SK-N-SH (cell line): ENCODE measurements around the gene TTC31. TPM values are rescaled to one million over a fixed set of nuclear protein-coding genes. Genes with fewer than 3 reads are reported as not detected.

Experiments
- CTCF ChIA-PET: fragments of 300-600, 350-600 bp; formaldehyde crosslinking; extraction: SDS; loops from one replicate; lab custom pipeline; 2021; lab: Yijun Ruan, JAX
- POLR2A ChIA-PET: fragments of 350-600 bp; sonication (Branson Sonifier 250); formaldehyde crosslinking; extraction: SDS; loops from one replicate; lab custom pipeline; 2020; ENCODE audit warnings: antibody characterized with exemption, inconsistent platforms; lab: Yijun Ruan, JAX
- DNase-seq: peaks from one replicate; pipeline ENCODE4 v3.0.0; 2012
- H2AFZ ChIP-seq: fragments of 200-600 bp; sonication (generic); 2 replicates; pipeline ENCODE4 v1.8.1; 2016; ENCODE audit warnings: antibody characterized with exemption, mild to moderate bottlenecking, low read depth
- H3F3A ChIP-seq: fragments of 200-600 bp; sonication (generic); replicated peaks from 2 replicates; pipeline ENCODE3; 2016; ENCODE audit warnings: antibody characterized with exemption, mild to moderate bottlenecking; ENCODE audit not compliant: insufficient read depth
- H3K27ac ChIP-seq, 2 experiments: fragments of 200-500 bp in 1 of 2; fragments of 200-600 bp in 1 of 2; sonication (Bioruptor generic) in 1 of 2; sonication (generic), shearing (Covaris generic) in 1 of 2; 2 replicates each; pipeline versions ENCODE4 v1.5.1 to v1.6.1; 2014 to 2016; ENCODE audit warnings: low read depth in 2 of 2, inconsistent platforms in 1 of 2, low read length in 1 of 2, mild to moderate bottlenecking in 1 of 2, mixed read lengths in 1 of 2
- H3K27me3 ChIP-seq: fragments of 200-600 bp; sonication (generic), shearing (Covaris generic); 2 replicates; pipeline ENCODE4 v1.6.1; 2016; ENCODE audit warnings: mixed run types; ENCODE audit not compliant: insufficient read depth
- H3K36me3 ChIP-seq, 2 experiments: fragments of 200-500 bp in 1 of 2; fragments of 200-600 bp in 1 of 2; sonication (Bioruptor generic) in 1 of 2; sonication (generic) in 1 of 2; replicated peaks in 1 of 2; 2 replicates each; pipeline versions ENCODE3 to v1.5.1; 2014 to 2016; ENCODE audit warnings: low read length in 1 of 2, mild to moderate bottlenecking in 1 of 2; ENCODE audit not compliant: insufficient read depth in 2 of 2, control insufficient read depth in 1 of 2
- H3K4me1 ChIP-seq, 2 experiments: fragments of 200-500 bp in 1 of 2; fragments of 200-600 bp in 1 of 2; sonication (Bioruptor generic) in 1 of 2; sonication (generic), shearing (Covaris generic) in 1 of 2; 2 replicates each; pipeline versions ENCODE4 v1.5.1 to v1.6.1; 2014 to 2016; ENCODE audit warnings: low read depth in 1 of 2, low read length in 1 of 2, mixed run types in 1 of 2; ENCODE audit not compliant: insufficient read depth in 2 of 2, control insufficient read depth in 1 of 2
- H3K4me2 ChIP-seq: fragments of 200-600 bp; sonication (generic), shearing (Covaris generic); 2 replicates; pipeline ENCODE4 v1.6.1; 2017; ENCODE audit warnings: mixed run types
- H3K4me3 ChIP-seq, 2 experiments: fragments of 200-500 bp in 1 of 2; fragments of 200-600 bp in 1 of 2; sonication (Bioruptor generic) in 1 of 2; sonication (generic), shearing (Covaris generic) in 1 of 2; 2 replicates each; pipeline versions ENCODE4 v1.5.1 to v1.8.1; 2014 to 2016; ENCODE audit warnings: low read depth in 2 of 2, inconsistent platforms in 1 of 2, low read length in 1 of 2, mild to moderate bottlenecking in 1 of 2, mixed read lengths in 1 of 2, moderate library complexity in 1 of 2
- H3K79me2 ChIP-seq: fragments of 200-600 bp; sonication (generic); 2 replicates; pipeline ENCODE4 v1.8.1; 2017; ENCODE audit warnings: mild to moderate bottlenecking; ENCODE audit not compliant: insufficient read depth
- H3K9ac ChIP-seq: fragments of 200-600 bp; sonication (generic); 2 replicates; pipeline ENCODE4 v1.6.1; 2017; ENCODE audit warnings: mixed run types
- H3K9me2 ChIP-seq: fragments of 200-600 bp; sonication (generic); 2 replicates; pipeline ENCODE4 v1.6.1; 2017; ENCODE audit warnings: mixed run types
- H3K9me3 ChIP-seq: fragments of 200-600 bp; sonication (generic); 2 replicates; pipeline ENCODE4 v1.6.1; 2017; ENCODE audit warnings: mixed run types, mild to moderate bottlenecking, moderate library complexity
- H4K20me1 ChIP-seq: fragments of 200-600 bp; sonication (generic); 2 replicates; pipeline ENCODE4 v1.6.1; 2017; ENCODE audit warnings: mild to moderate bottlenecking, mixed run types; ENCODE audit not compliant: insufficient read depth
- CTCF ChIP-seq: fragments of 200-600 bp; sonication (generic); IDR thresholded peaks from 2 replicates; pipeline ENCODE4 v1.6.1; 2017; ENCODE audit warnings: antibody characterized with exemption, mild to moderate bottlenecking, moderate library complexity
- ELF1 ChIP-seq: IDR thresholded peaks from 2 replicates; pipeline ENCODE4 v1.4.0; 2012
- FOXJ3 ChIP-seq: sonication (generic); formaldehyde crosslinking; IDR thresholded peaks from 2 replicates; pipeline ENCODE4 v1.5.1; 2020; ENCODE audit warnings: mild to moderate bottlenecking, missing genetic modification reagents
- NRF1 ChIP-seq: IDR thresholded peaks from 2 replicates; pipeline ENCODE4 v1.6.1; 2012; ENCODE audit warnings: low read depth, mild to moderate bottlenecking, low read length
- RFX5 ChIP-seq: IDR thresholded peaks from 2 replicates; pipeline ENCODE4 v1.6.1; 2012; ENCODE audit warnings: mild to moderate bottlenecking, improper control_type of control experiment, low read length
- YY1 ChIP-seq: IDR thresholded peaks from 2 replicates; pipeline ENCODE4 v1.4.0; 2012; ENCODE audit warnings: low read depth, mild to moderate bottlenecking
- ZBTB33 ChIP-seq: IDR thresholded peaks from 2 replicates; pipeline ENCODE4 v1.4.0; 2012; ENCODE audit warnings: low read depth, borderline replicate concordance
- WGBS: methylation state at CpG from one replicate; pipeline ENCODE4 v1.1.6; 2017; ENCODE audit warnings: low lambda C conversion rate; 5-methylcytosine and 5-hydroxymethylcytosine counted together
- polyA plus RNA-seq, 3 experiments: library from polyadenylated mRNA; depleted of rRNA; stranded (reverse); fragments of >200 nt; gene quantifications; 2 replicates each; pipeline ENCODE4 v1.2.3, GENCODE V29; 2012

TTC31 gene
- polyA plus RNA-seq, 1 of the 3 experiments (the other 2 are of a cell fraction), result 27.9 TPM

GRCh38 chr2:74444498-74445318 is 38.2 kb upstream of the TTC31 start:
- WGBS, result 54% methylated on average over 5 of the region's 5 CpGs
- H3K4me2 ChIP-seq, result peak overlapping the region; percentile 15

More at GRCh38 chr2:74444498-74445318, 38.2 kb upstream of the TTC31 start:
- Histone ChIP-seq H3K27me3 (no peaks in the 10 kb centered on the region), H2AFZ (no peak overlapping the region), H3K27ac (no peak overlapping the region), H3K4me1 (peaks cover 7 to 9% of the 10 kb centered on the region in 2 experiments; a peak in 3 of 4 replicates), H3K79me2 (peaks cover 5% of the 10 kb centered on the region), H4K20me1 (no peaks in the 10 kb centered on the region), H3K36me3 (no peaks in the 10 kb centered on the region), H3K9me3 (no peaks in the 10 kb centered on the region), H3K9ac (no peak overlapping the region), H3F3A (peaks cover 6% of the 10 kb centered on the region)
- peak; percentile 26 for DNase-seq
- CTCF ChIA-PET, result interaction anchor here (1.2 to 1.3 kb wide), 2 partner anchors 44 to 53 kb away, joined by 3 to 4 read pairs; no protein-coding TSS in a partner anchor
- TF ChIP-seq FOXJ3 (CRISPR knock-in tag), result no peak
- TF ChIP-seq YY1, result no peak
- no peak for TF ChIP-seq NRF1
- TF ChIP-seq ZBTB33, result no peak
- no peak for TF ChIP-seq ELF1
- no peak for TF ChIP-seq RFX5
- no peak for TF ChIP-seq CTCF
- TF ChIP-seq, all 33 proteins: peak for 0
- Histone ChIP-seq H3K4me3 (no peak overlapping the region), H3K9me2 (no peaks in the 10 kb centered on the region)
- POLR2A ChIA-PET, result no interaction called here
